NCI-H2227 treated with DMSO at 0.1 percent for 48 hours (cell line): Measurements from ENCODE around the gene TMEM98.
"Not testable (repeated sequence)": the region's sequence is repeated elsewhere in the genome, so short reads cannot be mapped to it uniquely, and the experiment has no call there.

Source experiments
- DNase-seq: peaks from one replicate; lab custom pipeline; 2025; lab: John Stamatoyannopoulos, UW

TMEM98 gene

DNA sequence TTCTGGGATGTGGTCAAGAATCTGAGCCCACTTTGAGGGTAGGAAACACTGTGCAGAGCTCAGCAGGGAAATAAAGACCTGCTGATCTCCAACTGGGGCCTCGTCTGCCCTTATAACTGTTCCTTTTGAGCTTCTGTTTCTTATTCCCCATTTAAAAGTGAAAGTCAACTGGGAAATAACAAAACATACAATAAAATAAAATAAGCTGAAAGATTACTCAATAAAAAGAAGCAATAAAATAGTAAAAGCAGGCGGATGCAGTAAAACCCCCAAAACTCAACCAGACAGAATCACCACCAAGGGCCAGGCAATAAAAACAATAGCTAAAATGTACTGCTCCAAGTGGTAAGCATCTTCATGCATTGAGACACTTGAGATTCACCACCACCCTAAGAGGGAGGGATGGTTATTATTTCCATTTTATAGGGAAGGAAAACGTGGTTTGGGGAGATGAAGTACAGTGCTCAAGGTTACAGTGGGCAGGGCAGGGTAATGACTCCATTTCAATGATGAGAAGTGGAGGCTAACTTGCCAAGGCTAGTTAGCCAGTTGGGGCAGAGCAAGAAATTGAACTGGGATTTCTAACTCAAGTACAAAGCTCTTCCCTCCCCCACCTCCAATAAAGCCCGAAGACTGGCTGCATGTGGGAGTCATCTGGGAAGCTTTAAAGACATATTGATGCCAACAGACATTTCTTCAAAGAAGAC, 57.2 kb downstream of the TMEM98 start:
- no peak for DNase-seq

GRCh38 chr17:32987453-32987805, 59.5 kb downstream of the TMEM98 start:
- DNase-seq = not testable (repeated sequence)

DNA sequence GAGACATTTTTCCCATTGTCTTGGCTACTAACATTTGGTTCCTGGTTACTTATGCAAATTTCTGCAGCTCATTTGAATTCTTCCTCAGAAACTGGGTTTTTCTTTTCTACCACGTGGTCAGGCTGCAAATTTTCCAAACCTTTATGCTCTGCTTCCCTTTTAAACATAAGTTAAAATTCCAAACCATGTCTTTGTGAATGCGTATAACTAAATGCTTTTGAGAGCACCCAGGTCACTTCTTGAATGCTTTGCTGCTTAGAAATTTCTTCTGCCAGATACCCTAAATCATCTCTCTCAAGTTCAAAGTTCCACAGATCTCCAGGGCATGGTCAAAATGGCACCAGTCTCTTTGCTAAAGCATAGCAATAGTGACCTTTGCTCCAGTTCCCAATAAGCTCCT, 59.9 kb downstream of the TMEM98 start:
- DNase-seq = not testable (repeated sequence)

GRCh38 chr17:32988481-32989101, 60.6 kb downstream of the TMEM98 start:
- DNase-seq = no peak

DNA sequence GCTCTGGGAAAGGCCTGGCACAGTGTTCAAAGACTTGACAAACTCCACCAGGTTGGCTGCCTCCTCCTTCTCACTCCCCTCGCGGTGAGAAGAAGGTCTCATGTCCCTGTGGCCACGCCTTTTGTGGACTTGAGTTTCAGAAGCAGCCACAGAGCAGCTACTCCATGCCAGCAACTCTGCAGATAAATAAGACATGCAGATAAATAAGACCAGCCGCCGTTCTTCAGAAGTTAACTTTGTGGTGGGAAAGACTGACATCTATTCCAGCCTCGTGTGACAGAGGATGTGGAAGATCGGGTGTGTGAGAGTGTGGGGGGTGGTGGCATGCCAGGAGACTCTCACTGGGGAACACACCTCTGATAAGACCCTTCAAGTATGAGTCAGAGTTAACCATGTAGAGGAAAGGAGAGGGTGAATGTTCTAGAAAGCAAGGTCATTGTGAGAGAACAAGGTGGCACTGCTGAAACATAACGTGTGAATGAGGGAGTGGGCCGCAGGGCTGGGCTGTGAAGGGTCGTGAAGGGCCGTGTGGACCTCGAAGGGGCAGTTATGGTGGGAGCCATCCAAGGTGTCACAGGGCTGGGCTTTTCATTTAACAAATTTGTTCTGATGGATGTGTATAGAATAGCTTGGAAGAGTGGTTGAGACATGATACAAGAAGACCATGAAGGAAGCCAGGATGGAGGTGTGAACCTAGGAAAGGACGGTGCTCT, 64.5 kb downstream of the TMEM98 start:
- DNase-seq = no peak

DNA sequence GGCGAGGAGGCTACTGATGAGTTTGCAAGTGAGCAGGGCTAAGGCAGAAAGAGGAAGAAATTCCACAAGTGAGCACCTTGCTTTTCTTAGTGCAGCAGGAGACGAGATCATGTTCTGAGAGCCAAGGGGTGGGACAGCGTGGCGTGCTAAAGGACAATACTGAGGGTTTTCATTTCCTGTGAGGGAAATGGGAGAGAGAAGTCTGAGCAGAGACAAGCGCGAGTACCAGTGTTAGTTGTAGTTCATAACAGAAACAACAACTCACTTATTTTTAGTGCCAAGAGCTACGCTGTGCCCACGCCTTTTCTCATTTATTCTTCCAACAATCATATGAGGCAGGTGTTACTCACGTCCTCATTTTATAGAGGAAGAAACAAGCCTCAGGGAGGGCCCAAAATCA, 66.0 kb downstream of the TMEM98 start:
- no peak for DNase-seq
